ENCODE data around the gene SERHL2.

DNA sequence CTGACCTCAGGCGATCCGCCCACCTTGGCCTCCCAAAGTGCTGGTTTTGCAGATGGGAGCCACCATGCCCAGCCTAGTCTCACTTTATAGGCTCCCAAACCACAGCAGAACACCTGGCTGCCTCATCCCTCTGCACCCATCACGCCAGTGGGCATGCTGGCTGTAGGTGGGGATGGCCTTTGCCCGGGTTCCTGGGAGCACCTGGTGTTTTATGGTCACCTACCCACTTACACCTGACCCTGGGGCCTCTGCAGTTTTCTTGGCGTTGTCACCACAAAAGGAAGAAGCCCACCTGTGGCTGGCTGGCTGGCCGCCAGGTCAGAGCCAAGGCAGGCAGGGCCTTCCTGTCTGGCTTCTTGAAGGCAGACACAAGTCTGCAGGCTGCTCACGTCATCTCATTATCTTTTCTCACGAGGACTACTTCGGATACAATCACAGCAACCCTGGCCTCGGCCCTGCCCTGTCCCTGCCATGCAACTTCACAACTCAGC lies 42.3 kb upstream of the SERHL2 start:
- TF ChIP-seq, protein P1, sequence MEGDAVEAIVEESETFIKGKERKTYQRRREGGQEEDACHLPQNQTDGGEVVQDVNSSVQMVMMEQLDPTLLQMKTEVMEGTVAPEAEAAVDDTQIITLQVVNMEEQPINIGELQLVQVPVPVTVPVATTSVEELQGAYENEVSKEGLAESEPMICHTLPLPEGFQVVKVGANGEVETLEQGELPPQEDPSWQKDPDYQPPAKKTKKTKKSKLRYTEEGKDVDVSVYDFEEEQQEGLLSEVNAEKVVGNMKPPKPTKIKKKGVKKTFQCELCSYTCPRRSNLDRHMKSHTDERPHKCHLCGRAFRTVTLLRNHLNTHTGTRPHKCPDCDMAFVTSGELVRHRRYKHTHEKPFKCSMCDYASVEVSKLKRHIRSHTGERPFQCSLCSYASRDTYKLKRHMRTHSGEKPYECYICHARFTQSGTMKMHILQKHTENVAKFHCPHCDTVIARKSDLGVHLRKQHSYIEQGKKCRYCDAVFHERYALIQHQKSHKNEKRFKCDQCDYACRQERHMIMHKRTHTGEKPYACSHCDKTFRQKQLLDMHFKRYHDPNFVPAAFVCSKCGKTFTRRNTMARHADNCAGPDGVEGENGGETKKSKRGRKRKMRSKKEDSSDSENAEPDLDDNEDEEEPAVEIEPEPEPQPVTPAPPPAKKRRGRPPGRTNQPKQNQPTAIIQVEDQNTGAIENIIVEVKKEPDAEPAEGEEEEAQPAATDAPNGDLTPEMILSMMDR (IDR thresholded peaks at IDR 0.05), result no peak
- TF ChIP-seq POLR2A (IDR thresholded peaks at IDR 0.05), result no peak

Measured in tibial nerve (tissue), 3 donors.